ENCODE measurements around the gene VWA3B.

DNA sequence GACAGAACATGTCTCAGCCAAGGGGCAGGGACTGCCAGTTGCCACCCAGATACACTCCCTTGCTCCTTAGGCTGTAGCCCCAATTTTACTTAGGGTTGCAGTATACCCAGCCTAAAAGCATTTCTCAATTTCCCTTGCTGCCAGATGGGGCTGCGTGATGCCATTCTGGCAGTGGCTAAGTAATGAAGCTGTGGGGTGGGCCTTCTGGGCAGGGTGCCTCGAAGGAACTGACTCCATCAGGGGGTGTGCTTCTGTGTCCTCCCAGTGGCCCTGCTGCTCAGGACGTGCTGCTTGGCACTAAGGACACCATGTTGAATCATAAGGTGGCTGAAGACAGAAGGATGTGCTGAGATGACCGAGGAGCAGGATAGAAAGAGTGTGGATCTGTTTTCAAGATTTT is 74.2 kb downstream of the VWA3B start:
- TF ChIP-seq CTCF (IDR thresholded peaks at IDR 0.05; ENCODE audit: poor library complexity) (no peak), EZH2 (IDR thresholded peaks at IDR 0.05; ENCODE audit: borderline replicate concordance) (no peak)
